A549 (cell line): ENCODE results near the gene ATP8A2. TPM values are rescaled to one million over a fixed set of nuclear protein-coding genes. Genes with fewer than 3 reads are reported as not detected.

ENCODE experiments used
- ATAC-seq, 2 experiments: fragments of 200-7000 bp in 1 of 2; fragments of >200 bp in 1 of 2; cut with Nextera tagmentation in 1 of 2; cut with Tn5 transposase in 1 of 2; 3 replicates each; pipeline versions ENCODE4 v1.8.0 to v1.9.1; 2018 to 2020; ENCODE audit warnings: mild to moderate bottlenecking in 1 of 2, moderate library complexity in 1 of 2
- CTCF ChIA-PET: fragments of 300-600 bp; sonication (Branson Sonifier 250); formaldehyde crosslinking; extraction: SDS; loops from one replicate; lab custom pipeline; 2021; ENCODE audit warnings: antibody characterized with exemption, inconsistent platforms; lab: Yijun Ruan, JAX
- POLR2A ChIA-PET: fragments of 350-600 bp; formaldehyde crosslinking; extraction: SDS; loops from one replicate; lab custom pipeline; 2021; ENCODE audit warnings: antibody characterized with exemption, inconsistent platforms; lab: Yijun Ruan, JAX
- DNase-seq, 2 experiments: peaks; one replicate each; pipeline versions ENCODE4 v3.0.0 to v3.0.0-alpha.2; 2011 to 2016; ENCODE audit warnings: low read depth in 1 of 2, low spot score in 1 of 2
- FAIRE-seq: peaks from 2 replicates; lab custom pipeline; 2011; peaks lifted over from hg19 to GRCh38; lab: Jason Lieb, UNC
- H3K27ac ChIP-seq, 2 experiments: fragments of >200 bp; sonication (Bioruptor Twin); formaldehyde crosslinking; 3 replicates each; pipeline ENCODE4 v1.5.1; 2016 to 2017
- H3K4me1 ChIP-seq: fragments of >200 bp; sonication (Bioruptor Twin); formaldehyde crosslinking; 3 replicates; pipeline ENCODE4 v1.6.1; 2016
- H3K4me2 ChIP-seq: fragments of >200 bp; sonication (Bioruptor Twin); formaldehyde crosslinking; 3 replicates; pipeline ENCODE4 v1.6.1; 2016
- H3K4me3 ChIP-seq: fragments of >200 bp; sonication (Bioruptor Twin); formaldehyde crosslinking; 3 replicates; pipeline ENCODE4 v1.5.1; 2016
- H3K9me3 ChIP-seq: fragments of >200 bp; sonication (Bioruptor Twin); formaldehyde crosslinking; 3 replicates; pipeline ENCODE4 v1.6.1; 2016
- BHLHE40 ChIP-seq: IDR thresholded peaks from 2 replicates; pipeline ENCODE4 v1.6.1; 2012; ENCODE audit warnings: low read depth, low read length, inconsistent platforms
- CBX2 ChIP-seq: fragments of 200-600 bp; sonication (generic); IDR thresholded peaks from 2 replicates; pipeline ENCODE4 v1.6.1; 2016; ENCODE audit warnings: low read depth, mild to moderate bottlenecking, borderline replicate concordance
- CEBPB ChIP-seq, 2 experiments: fragments of >200 bp in 1 of 2; sonication (Bioruptor Twin) in 1 of 2; formaldehyde crosslinking in 1 of 2; IDR thresholded peaks; 2 replicates each; pipeline ENCODE4 v1.6.1; 2012 to 2016
- E2F6 ChIP-seq: IDR thresholded peaks from 2 replicates; pipeline ENCODE4 v1.6.1; 2012; ENCODE audit warnings: low read depth, borderline replicate concordance
- EHMT2 ChIP-seq: fragments of 200-600 bp; sonication (generic); IDR thresholded peaks from 2 replicates; pipeline ENCODE4 v1.6.1; 2016; ENCODE audit warnings: antibody characterized with exemption, low read depth, mild to moderate bottlenecking, moderate library complexity
- FOSL2 ChIP-seq, 2 experiments: fragments of 450-650 bp in 1 of 2; fragments of >200 bp in 1 of 2; sonication (Bioruptor Twin) in 1 of 2; formaldehyde crosslinking; IDR thresholded peaks; 2 replicates each; pipeline versions ENCODE4 v1.5.0 to v1.6.1; 2016 to 2020; ENCODE audit warnings: mild to moderate bottlenecking in 1 of 2, moderate library complexity in 1 of 2
- FOXS1 ChIP-seq: fragments of 250-450 bp; sonication (Bioruptor Pico); IDR thresholded peaks from 2 replicates; pipeline ENCODE4 v1.5.0; 2020; ENCODE audit warnings: mild to moderate bottlenecking, moderate library complexity
- HEYL ChIP-seq: fragments of 250-450 bp; sonication (Bioruptor Pico); IDR thresholded peaks from 2 replicates; pipeline ENCODE4 v1.8.0; 2021; ENCODE audit warnings: mild to moderate bottlenecking, moderate library complexity
- JUN ChIP-seq, 2 experiments: fragments of >200 bp; sonication (Bioruptor Twin); formaldehyde crosslinking; IDR thresholded peaks; 2 replicates in 1 of 2; 3 replicates in 1 of 2; pipeline ENCODE4 v1.6.1; 2016 to 2017
- KDM1A ChIP-seq: fragments of 200-600 bp; sonication (generic); IDR thresholded peaks from 2 replicates; pipeline ENCODE4 v1.6.1; 2016; ENCODE audit warnings: low read depth, mild to moderate bottlenecking
- NFE2L2 ChIP-seq: fragments of 150-350 bp; conservative IDR thresholded peaks from 2 replicates; pipeline ENCODE4 v1.6.1; 2014; ENCODE audit warnings: low read length
- NPAS2 ChIP-seq: fragments of 250-450 bp; sonication (Bioruptor Pico); IDR thresholded peaks from 2 replicates; pipeline ENCODE4 v1.8.0; 2022; ENCODE audit warnings: mild to moderate bottlenecking, moderate library complexity, borderline replicate concordance
- PHF8 ChIP-seq: fragments of 200-600 bp; sonication (generic); IDR thresholded peaks from 2 replicates; pipeline ENCODE4 v1.6.1; 2016; ENCODE audit warnings: low read depth, mild to moderate bottlenecking, antibody characterized with exemption, moderate library complexity, borderline replicate concordance
- POLR2A ChIP-seq: IDR thresholded peaks from 2 replicates; pipeline ENCODE4 v1.6.1; 2012; ENCODE audit warnings: mild to moderate bottlenecking, low read length
- POLR2AphosphoS2 ChIP-seq: conservative IDR thresholded peaks from 2 replicates; pipeline ENCODE4 v1.6.1; 2012; ENCODE audit warnings: low read length, improper control_type of control experiment, inconsistent platforms
- RAD21 ChIP-seq, 2 experiments: fragments of >200 bp in 1 of 2; sonication (Bioruptor Twin) in 1 of 2; formaldehyde crosslinking in 1 of 2; IDR thresholded peaks in 1 of 2; conservative IDR thresholded peaks in 1 of 2; 2 replicates in 1 of 2; 3 replicates in 1 of 2; pipeline ENCODE4 v1.6.1; 2012 to 2018; ENCODE audit warnings: inconsistent platforms in 1 of 2
- RCOR1 ChIP-seq: fragments of 150-350 bp; IDR thresholded peaks from 2 replicates; pipeline ENCODE4 v1.6.1; 2014; ENCODE audit warnings: antibody characterized with exemption, low read length, low read depth
- REST ChIP-seq: fragments of 200-600 bp; sonication (generic); IDR thresholded peaks from 2 replicates; pipeline ENCODE4 v1.6.1; 2016; ENCODE audit warnings: antibody characterized with exemption, mild to moderate bottlenecking, moderate library complexity
- USF2 ChIP-seq: fragments of 450-650 bp; IDR thresholded peaks from 2 replicates; pipeline ENCODE4 v1.6.1; 2014; ENCODE audit warnings: antibody characterized with exemption
- ZC3H11A ChIP-seq: fragments of 450-650 bp; IDR thresholded peaks from 2 replicates; pipeline ENCODE4 v1.6.1; 2014; ENCODE audit warnings: antibody characterized with exemption, mild to moderate bottlenecking
- ZSCAN20 ChIP-seq: fragments of 250-450 bp; sonication (Bioruptor Pico); IDR thresholded peaks from 2 replicates; pipeline ENCODE4 v1.8.0; 2022; ENCODE audit warnings: mild to moderate bottlenecking, moderate library complexity
- WGBS: methylation state at CpG from one replicate; pipeline ENCODE4 v1.1.6; 2017; ENCODE audit errors: missing lambda C conversion rate; 5-methylcytosine and 5-hydroxymethylcytosine counted together
- polyA plus RNA-seq, 4 experiments: library from polyadenylated mRNA; depleted of rRNA in 3 of 4; stranded (reverse); fragments of >200 nt; fragmentation: RNase III in 1 of 4; extraction: RNeasy Plus Mini Kit Qiagen cat#74134 plus additional on column Dnase treatment in 1 of 4; gene quantifications; 2 replicates in 3 of 4; 3 replicates in 1 of 4; pipeline ENCODE4 v1.2.3, GENCODE V29; 2011 to 2017
- TF ChIP-seq, protein P1 (sequence below): fragments of >200 bp; sonication (Bioruptor Twin); formaldehyde crosslinking; IDR thresholded peaks from 2 replicates; pipeline ENCODE4 v1.6.1; 2016
- TF ChIP-seq, protein P2 (sequence below): IDR thresholded peaks from 2 replicates; pipeline ENCODE4 v1.6.1; 2012
- TF ChIP-seq, protein P3 (sequence below): fragments of 250-450 bp; sonication (Bioruptor Pico); IDR thresholded peaks from 2 replicates; pipeline ENCODE4 v1.5.0; 2020; ENCODE audit warnings: low read depth, mild to moderate bottlenecking, moderate library complexity
- TF ChIP-seq, protein P4 (sequence below): fragments of >200 bp; sonication (Bioruptor Twin); formaldehyde crosslinking; IDR thresholded peaks from 3 replicates; pipeline ENCODE4 v1.6.1; 2016

ATP8A2 gene
- polyA plus RNA-seq, 2 of the 4 experiments (the other 2 are of a cell fraction) = 0.03 TPM; not detected in 1

GRCh38 chr13:25928941-25929505 is 557.2 kb downstream of the ATP8A2 start:
- no peak for ATAC-seq
- H3K4me2 ChIP-seq = no peak overlapping the region
- no peak for FAIRE-seq
- DNase-seq = no peak
- H3K4me3 ChIP-seq = no peak overlapping the region
- no peaks in the 10 kb centered on the region for H3K4me1 ChIP-seq
- H3K9me3 ChIP-seq = no peaks in the 10 kb centered on the region
- WGBS = 24% methylated on average over 7 of the region's 12 CpGs
- CTCF ChIA-PET = no interaction called here
- POLR2A ChIA-PET = no interaction called here
- no peak overlapping the region for H3K27ac ChIP-seq
- TF ChIP-seq HEYL (CRISPR knock-in tag) = no peak
- no peak for TF ChIP-seq FOSL2 (IDR thresholded peaks at IDR 0.05)
- no peak for TF ChIP-seq FOSL2 (CRISPR knock-in tag; IDR thresholded peaks at IDR 0.05)
- TF ChIP-seq RCOR1 = no peak
- no peak for TF ChIP-seq POLR2A
- TF ChIP-seq CBX2 = no peak
- no peak for TF ChIP-seq PHF8
- TF ChIP-seq REST = no peak
- no peak for TF ChIP-seq KDM1A
- no peak for TF ChIP-seq EHMT2
- no peak for TF ChIP-seq NPAS2 (CRISPR knock-in tag)
- TF ChIP-seq FOXS1 (CRISPR knock-in tag) = no peak
- no peak for TF ChIP-seq ZSCAN20 (CRISPR knock-in tag)
- no peak for TF ChIP-seq USF2
- TF ChIP-seq CEBPB (IDR thresholded peaks at IDR 0.05) = no peak
- no peak for TF ChIP-seq JUN (IDR thresholded peaks at IDR 0.05)
- TF ChIP-seq, protein P1, sequence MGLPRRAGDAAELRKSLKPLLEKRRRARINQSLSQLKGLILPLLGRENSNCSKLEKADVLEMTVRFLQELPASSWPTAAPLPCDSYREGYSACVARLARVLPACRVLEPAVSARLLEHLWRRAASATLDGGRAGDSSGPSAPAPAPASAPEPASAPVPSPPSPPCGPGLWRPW = no peak
- no peak for TF ChIP-seq E2F6
- TF ChIP-seq NFE2L2 = no peak
- no peak for TF ChIP-seq BHLHE40
- TF ChIP-seq, all 56 proteins: peak for 0

DNA sequence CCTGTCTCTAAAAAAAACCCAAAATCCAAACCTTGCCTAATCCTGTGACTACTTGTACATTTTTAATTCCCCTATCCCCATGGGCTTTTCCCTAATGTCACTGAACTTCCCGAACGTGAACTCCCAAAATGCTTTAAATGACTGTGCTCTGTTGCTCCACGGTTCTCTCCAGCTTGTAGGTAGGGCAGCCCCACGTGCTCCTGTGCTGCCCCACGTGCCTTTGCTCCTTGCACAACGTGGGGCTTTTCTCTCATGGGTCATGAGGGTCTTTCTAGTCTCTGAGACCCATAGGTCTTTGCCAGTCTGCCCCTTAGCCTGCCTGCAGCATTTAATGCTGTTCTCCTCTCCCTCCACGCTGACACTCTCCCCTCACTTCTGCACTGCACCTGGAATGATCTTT is 558.0 kb downstream of the ATP8A2 start:
- FAIRE-seq (no peak), DNase-seq (no peak), ATAC-seq (no peak)
- ChIA-PET CTCF (no interaction called here), POLR2A (no interaction called here)
- 20% methylated on average over 7 of the region's 7 CpGs for WGBS
- Histone ChIP-seq H3K4me1 (no peaks in the 10 kb centered on the region), H3K27ac (no peak overlapping the region), H3K4me2 (no peak overlapping the region), H3K4me3 (no peak overlapping the region), H3K9me3 (no peaks in the 10 kb centered on the region)
- TF ChIP-seq, protein P2, sequence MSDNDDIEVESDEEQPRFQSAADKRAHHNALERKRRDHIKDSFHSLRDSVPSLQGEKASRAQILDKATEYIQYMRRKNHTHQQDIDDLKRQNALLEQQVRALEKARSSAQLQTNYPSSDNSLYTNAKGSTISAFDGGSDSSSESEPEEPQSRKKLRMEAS = no peak
- TF ChIP-seq JUN (IDR thresholded peaks at IDR 0.05) = no peak
- TF ChIP-seq, protein P3, sequence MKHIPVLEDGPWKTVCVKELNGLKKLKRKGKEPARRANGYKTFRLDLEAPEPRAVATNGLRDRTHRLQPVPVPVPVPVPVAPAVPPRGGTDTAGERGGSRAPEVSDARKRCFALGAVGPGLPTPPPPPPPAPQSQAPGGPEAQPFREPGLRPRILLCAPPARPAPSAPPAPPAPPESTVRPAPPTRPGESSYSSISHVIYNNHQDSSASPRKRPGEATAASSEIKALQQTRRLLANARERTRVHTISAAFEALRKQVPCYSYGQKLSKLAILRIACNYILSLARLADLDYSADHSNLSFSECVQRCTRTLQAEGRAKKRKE (CRISPR knock-in tag) = no peak
- no peak for TF ChIP-seq NFE2L2
- no peak for TF ChIP-seq ZC3H11A
- TF ChIP-seq, protein P4, sequence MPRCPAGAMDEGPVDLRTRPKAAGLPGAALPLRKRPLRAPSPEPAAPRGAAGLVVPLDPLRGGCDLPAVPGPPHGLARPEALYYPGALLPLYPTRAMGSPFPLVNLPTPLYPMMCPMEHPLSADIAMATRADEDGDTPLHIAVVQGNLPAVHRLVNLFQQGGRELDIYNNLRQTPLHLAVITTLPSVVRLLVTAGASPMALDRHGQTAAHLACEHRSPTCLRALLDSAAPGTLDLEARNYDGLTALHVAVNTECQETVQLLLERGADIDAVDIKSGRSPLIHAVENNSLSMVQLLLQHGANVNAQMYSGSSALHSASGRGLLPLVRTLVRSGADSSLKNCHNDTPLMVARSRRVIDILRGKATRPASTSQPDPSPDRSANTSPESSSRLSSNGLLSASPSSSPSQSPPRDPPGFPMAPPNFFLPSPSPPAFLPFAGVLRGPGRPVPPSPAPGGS = no peak
- no peak for TF ChIP-seq POLR2AphosphoS2
- TF ChIP-seq RCOR1 = no peak
- TF ChIP-seq RAD21 (conservative IDR thresholded peaks at IDR 0.05 in 1 of 2, IDR thresholded peaks at IDR 0.05 in 1 of 2) = no peak
- no peak for TF ChIP-seq REST
- no peak for TF ChIP-seq PHF8
